LNCAP (cell line): ENCODE results near the gene KMT5B.

Source experiments
- TF ChIP-seq, protein P1 (sequence below): fragments of 450-650 bp; IDR thresholded peaks from 2 replicates; pipeline ENCODE4 v1.5.1; 2017; ENCODE audit warnings: mild to moderate bottlenecking

KMT5B gene

DNA sequence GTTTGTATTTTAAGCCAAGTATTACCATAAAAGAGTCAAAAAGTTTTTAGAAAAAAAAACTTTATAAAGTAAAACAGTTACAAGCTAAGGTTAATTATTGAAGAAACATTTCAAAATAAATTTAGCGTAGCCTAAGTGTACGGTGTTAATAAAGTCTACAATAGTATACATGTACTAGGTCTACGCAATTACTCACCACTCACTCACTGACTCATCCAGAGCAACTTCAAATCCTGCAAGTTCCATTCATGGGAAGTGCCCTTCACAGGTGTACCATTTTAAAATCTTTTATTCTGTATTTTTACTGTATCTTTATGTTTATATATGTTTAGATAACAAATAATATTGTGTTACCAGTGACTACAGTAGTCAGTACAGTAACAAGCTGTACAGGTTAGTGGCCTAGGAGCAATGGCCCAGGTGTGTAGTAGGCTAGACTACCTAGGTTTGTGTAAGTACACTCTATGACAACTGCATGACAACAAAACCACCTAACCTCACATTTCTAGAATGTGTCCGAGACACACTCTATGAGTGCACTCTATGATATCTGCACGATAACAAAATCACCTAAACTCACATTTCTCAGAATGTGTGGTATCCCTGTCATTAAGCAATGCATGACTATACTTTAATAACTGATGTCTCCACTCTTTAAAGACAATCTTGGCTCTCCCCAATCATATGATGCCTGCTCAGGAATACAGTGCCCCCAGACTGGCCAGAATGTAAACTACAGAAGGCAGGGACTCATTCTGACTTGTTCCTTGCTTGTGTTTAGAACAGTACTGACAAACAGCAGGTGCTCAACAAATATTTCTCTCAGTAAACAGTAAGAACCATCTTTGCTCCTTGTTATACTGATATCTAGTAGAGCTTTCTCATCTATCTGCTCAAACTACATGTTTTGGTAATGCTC, 21.2 kb downstream of the KMT5B start:
- TF ChIP-seq, protein P1, sequence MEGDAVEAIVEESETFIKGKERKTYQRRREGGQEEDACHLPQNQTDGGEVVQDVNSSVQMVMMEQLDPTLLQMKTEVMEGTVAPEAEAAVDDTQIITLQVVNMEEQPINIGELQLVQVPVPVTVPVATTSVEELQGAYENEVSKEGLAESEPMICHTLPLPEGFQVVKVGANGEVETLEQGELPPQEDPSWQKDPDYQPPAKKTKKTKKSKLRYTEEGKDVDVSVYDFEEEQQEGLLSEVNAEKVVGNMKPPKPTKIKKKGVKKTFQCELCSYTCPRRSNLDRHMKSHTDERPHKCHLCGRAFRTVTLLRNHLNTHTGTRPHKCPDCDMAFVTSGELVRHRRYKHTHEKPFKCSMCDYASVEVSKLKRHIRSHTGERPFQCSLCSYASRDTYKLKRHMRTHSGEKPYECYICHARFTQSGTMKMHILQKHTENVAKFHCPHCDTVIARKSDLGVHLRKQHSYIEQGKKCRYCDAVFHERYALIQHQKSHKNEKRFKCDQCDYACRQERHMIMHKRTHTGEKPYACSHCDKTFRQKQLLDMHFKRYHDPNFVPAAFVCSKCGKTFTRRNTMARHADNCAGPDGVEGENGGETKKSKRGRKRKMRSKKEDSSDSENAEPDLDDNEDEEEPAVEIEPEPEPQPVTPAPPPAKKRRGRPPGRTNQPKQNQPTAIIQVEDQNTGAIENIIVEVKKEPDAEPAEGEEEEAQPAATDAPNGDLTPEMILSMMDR: no peak

DNA sequence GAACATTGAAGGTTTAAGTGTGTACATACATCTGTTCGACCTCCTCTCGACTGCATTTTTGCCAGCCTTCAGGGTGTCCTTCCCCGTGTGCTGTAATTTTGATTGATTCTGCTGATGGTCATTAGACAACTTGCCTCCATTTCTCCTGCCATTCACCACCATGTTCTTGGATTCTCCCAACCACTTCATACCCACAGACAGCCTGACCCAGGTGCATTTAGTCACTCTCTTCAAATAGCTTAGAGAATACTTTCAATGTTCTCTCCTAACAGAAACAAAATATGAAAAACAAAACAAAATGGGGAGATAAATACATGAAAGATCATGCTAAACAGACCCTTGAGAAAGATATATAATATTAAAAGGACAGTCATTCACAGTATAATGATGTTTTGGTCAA, 23.2 kb downstream of the KMT5B start:
- TF ChIP-seq, protein P1: no peak

DNA sequence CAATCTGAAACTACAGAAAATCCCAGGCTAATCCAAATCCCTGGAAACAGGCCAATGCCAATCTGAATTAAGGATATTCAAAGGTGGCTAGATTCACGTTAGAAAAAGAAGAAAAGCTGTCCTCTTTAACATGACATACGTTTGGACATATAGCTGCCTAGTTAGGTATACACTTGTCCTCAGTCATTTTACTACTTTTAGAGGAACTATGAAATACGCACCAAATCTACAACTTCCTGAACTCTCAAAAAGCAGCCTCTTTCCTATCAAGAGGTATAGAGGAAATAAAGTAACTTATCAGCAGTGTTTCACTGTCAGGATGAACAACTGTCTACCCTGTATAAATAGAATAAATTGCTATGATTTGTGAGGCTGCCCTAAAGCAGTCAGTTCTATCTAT, 24.0 kb downstream of the KMT5B start:
- TF ChIP-seq, protein P1: no peak

DNA sequence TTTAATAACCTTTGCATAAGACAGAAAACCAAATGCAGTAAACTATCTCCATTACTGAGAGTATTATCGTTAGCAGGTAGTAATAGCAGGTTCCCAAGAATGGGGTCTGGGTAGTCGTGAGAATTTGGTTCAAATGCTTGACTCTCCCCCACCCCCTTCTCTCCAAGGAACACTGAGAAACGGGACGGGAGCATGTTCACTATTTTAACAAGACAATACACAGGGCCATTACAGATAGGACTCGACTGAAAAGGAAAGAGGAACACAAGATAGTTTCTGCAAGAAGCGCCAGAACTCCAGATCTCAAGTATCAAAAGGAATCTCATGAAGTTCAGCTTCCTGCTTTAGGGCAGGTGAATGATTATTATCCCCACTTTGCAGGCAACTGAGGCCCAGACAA, 27.0 kb downstream of the KMT5B start:
- TF ChIP-seq, protein P1: no peak

DNA sequence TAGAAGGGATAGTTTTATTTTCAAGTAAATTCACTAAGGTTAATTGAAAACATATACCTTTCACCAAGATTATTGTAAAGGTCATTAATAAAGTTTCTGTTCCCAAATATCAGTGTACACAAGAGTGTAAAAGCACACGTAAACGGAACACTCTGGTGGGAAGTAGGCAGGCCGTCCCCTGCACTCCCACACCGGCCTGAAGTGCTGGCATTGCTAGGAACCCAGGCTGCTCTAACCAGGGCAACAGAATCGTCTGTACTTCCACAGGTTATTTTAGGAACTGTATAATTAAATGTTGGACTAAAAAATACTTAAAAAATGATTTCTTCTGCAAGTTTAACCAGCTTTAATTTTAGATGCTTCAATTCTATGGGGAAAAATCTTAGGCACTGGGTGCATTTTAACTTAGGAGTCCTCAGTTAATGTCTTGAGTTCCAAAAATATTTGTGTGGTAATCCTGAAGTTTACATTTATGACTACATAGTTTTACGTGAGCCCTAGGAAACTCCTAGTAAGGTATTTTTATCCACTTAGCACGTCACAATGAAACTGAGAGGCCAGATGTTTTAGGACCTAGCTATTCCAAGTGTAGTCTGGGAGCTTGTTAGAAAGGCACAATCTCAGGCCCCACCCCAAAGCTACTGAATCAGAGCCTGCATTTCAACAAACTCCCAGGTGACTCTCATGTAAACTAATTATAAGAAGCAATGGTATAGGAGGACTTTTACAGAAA, 31.2 kb downstream of the KMT5B start:
- TF ChIP-seq, protein P1: no peak

DNA sequence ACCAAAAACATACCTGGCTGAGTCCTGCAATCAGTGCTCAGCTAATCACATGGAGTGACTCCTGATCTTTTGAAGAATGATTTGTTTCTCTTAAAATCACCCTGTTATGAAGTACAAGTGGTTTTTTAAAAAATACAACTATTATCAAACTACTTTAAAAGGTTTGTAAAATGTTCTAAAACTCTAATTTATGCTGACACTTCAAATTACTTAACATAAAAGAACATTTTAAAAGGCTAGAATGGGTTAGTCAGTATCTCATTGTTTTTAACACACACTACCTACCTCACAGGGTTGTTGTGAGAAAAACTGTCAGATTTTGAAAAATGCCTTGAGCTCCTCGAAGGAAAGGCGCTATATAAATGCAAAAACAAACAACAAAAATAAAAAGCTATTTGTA, 33.2 kb downstream of the KMT5B start:
- TF ChIP-seq, protein P1: no peak

DNA sequence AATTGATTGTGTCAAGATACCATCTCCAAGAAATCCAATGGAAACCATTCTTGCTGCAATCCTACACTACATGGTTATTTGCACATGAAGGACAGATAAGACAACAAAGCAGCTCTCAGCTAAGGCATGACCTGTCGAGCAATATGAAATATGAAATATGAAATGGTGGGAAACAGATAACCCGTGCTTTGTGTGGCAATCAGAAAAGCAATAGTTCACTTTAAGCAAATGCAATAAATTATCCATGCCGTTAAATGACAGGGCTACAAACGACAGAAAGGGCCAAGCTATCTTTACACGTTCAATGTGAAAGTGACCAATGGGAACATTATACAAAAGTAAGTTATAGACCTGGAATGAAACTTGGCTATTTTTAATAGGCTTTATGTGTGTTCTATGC, 35.2 kb downstream of the KMT5B start:
- TF ChIP-seq, protein P1: no peak
